ENCODE data around the gene LGI2.
"Not testable (repeated sequence)": the region's sequence is repeated elsewhere in the genome, so short reads cannot be mapped to it uniquely, and the experiment has no call there.

The LGI2 gene

GRCh38 chr4:25061602-25062001, 30.9 kb upstream of the LGI2 start:
- no peak for TF ChIP-seq CTCF (IDR thresholded peaks at IDR 0.05; ENCODE audit: low read depth, low read length)
- no peak for DNase-seq (ENCODE audit: low read depth in 2 of 2)
- no peak overlapping the region for H3K4me3 ChIP-seq (replicated peaks in 1 of 2; ENCODE audit: low read depth in 2 of 2, low read length in 2 of 2)

- DNase-seq (ENCODE audit: low read depth in 2 of 2) = peak; percentile 36 to 48
- no peak for TF ChIP-seq CTCF (IDR thresholded peaks at IDR 0.05; ENCODE audit: low read depth, low read length)
- H3K4me3 ChIP-seq (replicated peaks in 1 of 2; ENCODE audit: low read depth in 2 of 2, low read length in 2 of 2) = no peak overlapping the region
Observed at GRCh38 chr4:25060963-25061340, 30.2 kb upstream of the LGI2 start.

- no peak overlapping the region for H3K4me3 ChIP-seq (replicated peaks in 1 of 2; ENCODE audit: low read depth in 2 of 2, low read length in 2 of 2)
- DNase-seq (ENCODE audit: low read depth in 2 of 2) = peak; percentile 26 to 47
- no peak for TF ChIP-seq CTCF (IDR thresholded peaks at IDR 0.05; ENCODE audit: low read depth, low read length)
Observed at GRCh38 chr4:25060241-25060962, 29.7 kb upstream of the LGI2 start.

GRCh38 chr4:25059791-25060190, 29.0 kb upstream of the LGI2 start:
- no peak for TF ChIP-seq CTCF (IDR thresholded peaks at IDR 0.05; ENCODE audit: low read depth, low read length)
- H3K4me3 ChIP-seq (replicated peaks in 1 of 2; ENCODE audit: low read depth in 2 of 2, low read length in 2 of 2) = no peak overlapping the region
- no peak for DNase-seq (ENCODE audit: low read depth in 2 of 2)

- TF ChIP-seq CTCF (IDR thresholded peaks at IDR 0.05; ENCODE audit: low read depth, low read length) = no peak
- no peak for DNase-seq (ENCODE audit: low read depth in 2 of 2)
- no peak overlapping the region for H3K4me3 ChIP-seq (replicated peaks in 1 of 2; ENCODE audit: low read depth in 2 of 2, low read length in 2 of 2)
Observed at GRCh38 chr4:25058796-25059195, 28.1 kb upstream of the LGI2 start.

- no peak for DNase-seq (ENCODE audit: low read depth in 2 of 2)
- no peak overlapping the region for H3K4me3 ChIP-seq (replicated peaks in 1 of 2; ENCODE audit: low read depth in 2 of 2, low read length in 2 of 2)
- no peak for TF ChIP-seq CTCF (IDR thresholded peaks at IDR 0.05; ENCODE audit: low read depth, low read length)
Observed at GRCh38 chr4:25057299-25057698, 26.6 kb upstream of the LGI2 start.

- not testable (repeated sequence) for DNase-seq (ENCODE audit: low read depth in 2 of 2); H3K4me3 ChIP-seq (replicated peaks in 1 of 2; ENCODE audit: low read depth in 2 of 2, low read length in 2 of 2)
Observed at GRCh38 chr4:25052037-25052436, 21.3 kb upstream of the LGI2 start.

All from cardiac fibroblast (primary cell).